K562 (cell line): ENCODE data around the gene PDLIM4. TPM values are rescaled to one million over a fixed set of nuclear protein-coding genes. Genes with fewer than 3 reads are reported as not detected.
A peak's percentile ranks its signal among the peaks of the same experiment; 100 is the strongest.

ENCODE experiments used
- CREM ChIP-seq: IDR thresholded peaks from 2 replicates; pipeline ENCODE4 v1.6.1; 2014; ENCODE audit warnings: antibody characterized with exemption, low read depth
- CTBP1 ChIP-seq: fragments of 450-650 bp; IDR thresholded peaks from 2 replicates; pipeline ENCODE4 v1.6.1; 2016; ENCODE audit warnings: borderline replicate concordance
- ERF ChIP-seq: fragments of 450-650 bp; formaldehyde crosslinking; IDR thresholded peaks from 2 replicates; pipeline ENCODE4 v1.4.0; 2020; ENCODE audit warnings: mild to moderate bottlenecking, mixed read lengths
- ESRRB ChIP-seq: fragments of 250-450 bp; sonication (Bioruptor Pico); IDR thresholded peaks from 2 replicates; pipeline ENCODE4 v1.5.0; 2020; ENCODE audit warnings: mild to moderate bottlenecking, moderate library complexity, borderline replicate concordance
- FOXK1 ChIP-seq: sonication (generic); formaldehyde crosslinking; IDR thresholded peaks from 2 replicates; pipeline ENCODE4 v1.8.0; 2022; ENCODE audit warnings: missing genetic modification reagents, mild to moderate bottlenecking, borderline replicate concordance
- FOXM1 ChIP-seq, 2 experiments: fragments of 450-650 bp in 1 of 2; sonication (generic) in 1 of 2; formaldehyde crosslinking in 1 of 2; IDR thresholded peaks; 2 replicates each; pipeline versions ENCODE4 v1.6.1 to v1.9.0; 2017 to 2022; ENCODE audit warnings: low read depth in 2 of 2, mild to moderate bottlenecking in 2 of 2, missing genetic modification reagents in 1 of 2, moderate library complexity in 1 of 2
- GTF2E2 ChIP-seq: fragments of 200-800 bp; sonication (Bioruptor generic); IDR thresholded peaks from 2 replicates; pipeline ENCODE4 v1.6.1; 2016; ENCODE audit warnings: missing genetic modification characterization, missing compliant biosample characterization
- HMGN3 ChIP-seq: IDR thresholded peaks from 2 replicates; pipeline ENCODE4 v1.6.1; 2011; ENCODE audit warnings: borderline replicate concordance, low read depth, mild to moderate bottlenecking, mixed read lengths, low read length; ENCODE audit not compliant: insufficient read length; ENCODE audit errors: extremely low read depth
- KLF6 ChIP-seq: fragments of 250-450 bp; sonication (Bioruptor Pico); IDR thresholded peaks from 2 replicates; pipeline ENCODE4 v1.4.0; 2020; ENCODE audit warnings: mild to moderate bottlenecking, moderate library complexity, borderline replicate concordance
- MED1 ChIP-seq: sonication (generic); formaldehyde crosslinking; IDR thresholded peaks from 2 replicates; pipeline ENCODE4 v1.8.1; 2023; ENCODE audit warnings: missing genetic modification reagents, borderline replicate concordance
- MXI1 ChIP-seq: IDR thresholded peaks from 2 replicates; pipeline ENCODE4 v1.6.1; 2011; ENCODE audit warnings: low read depth, mild to moderate bottlenecking, improper control_type of control experiment, low read length
- NEUROD1 ChIP-seq: fragments of 150-350 bp; IDR thresholded peaks from 2 replicates; pipeline ENCODE4 v1.6.1; 2014; ENCODE audit warnings: borderline replicate concordance, low read length, low read depth; ENCODE audit not compliant: partially characterized antibody
- NR2C2 ChIP-seq, 2 experiments: fragments of 200-800 bp in 1 of 2; sonication (Bioruptor generic) in 1 of 2; sonication (generic) in 1 of 2; formaldehyde crosslinking in 1 of 2; IDR thresholded peaks; 2 replicates each; pipeline versions ENCODE4 v1.6.1 to v1.8.0; 2016 to 2022; ENCODE audit warnings: mild to moderate bottlenecking in 1 of 2, missing compliant biosample characterization in 1 of 2, missing genetic modification characterization in 1 of 2, missing genetic modification reagents in 1 of 2
- PHF8 ChIP-seq: fragments of 200-600 bp; sonication (generic); IDR thresholded peaks from 2 replicates; pipeline ENCODE4 v1.6.1; 2012; ENCODE audit warnings: mixed run types, mild to moderate bottlenecking, inconsistent platforms, low read length, moderate library complexity, borderline replicate concordance
- POLR2G ChIP-seq: fragments of 200-400 bp; formaldehyde crosslinking; IDR thresholded peaks from 2 replicates; pipeline ENCODE4 v1.6.1; 2017; ENCODE audit warnings: low read depth, mild to moderate bottlenecking, antibody characterized with exemption, low read length, moderate library complexity
- SIX5 ChIP-seq, 2 experiments: IDR thresholded peaks; 2 replicates each; pipeline ENCODE4 v1.6.1; 2011; ENCODE audit warnings: low read length in 2 of 2, borderline replicate concordance in 1 of 2, low read depth in 1 of 2, mild to moderate bottlenecking in 1 of 2, moderate library complexity in 1 of 2; ENCODE audit not compliant: insufficient read depth in 1 of 2
- SMAD4 ChIP-seq: fragments of 250-450 bp; sonication (Bioruptor Pico); conservative IDR thresholded peaks from 2 replicates; pipeline ENCODE4 v1.8.0; 2021; ENCODE audit warnings: inconsistent platforms, mild to moderate bottlenecking, moderate library complexity
- SRF ChIP-seq, 2 experiments: fragments of 250-450, 450-650 bp in 1 of 2; sonication (Bioruptor Pico) in 1 of 2; sonication (generic) in 1 of 2; formaldehyde crosslinking; IDR thresholded peaks; 2 replicates each; pipeline versions ENCODE4 v1.5.0 to v1.5.1; 2020 to 2022; ENCODE audit warnings: mild to moderate bottlenecking in 1 of 2, missing genetic modification reagents in 1 of 2
- TAF15 ChIP-seq: fragments of 200-400 bp; formaldehyde crosslinking; IDR thresholded peaks from 2 replicates; pipeline ENCODE4 v1.6.1; 2017; ENCODE audit warnings: mild to moderate bottlenecking, low read depth, low read length, moderate library complexity
- TEAD4 ChIP-seq, 2 experiments: sonication (generic) in 1 of 2; formaldehyde crosslinking in 1 of 2; IDR thresholded peaks; 2 replicates each; pipeline versions ENCODE4 v1.6.1 to v1.8.0; 2012 to 2022; ENCODE audit warnings: borderline replicate concordance in 1 of 2, inconsistent platforms in 1 of 2, low read length in 1 of 2, mild to moderate bottlenecking in 1 of 2, missing genetic modification reagents in 1 of 2
- ZBTB17 ChIP-seq: fragments of 450-650 bp; formaldehyde crosslinking; IDR thresholded peaks from 2 replicates; pipeline ENCODE4 v1.4.0; 2020; ENCODE audit warnings: mild to moderate bottlenecking
- ZNF124 ChIP-seq: sonication (generic); formaldehyde crosslinking; IDR thresholded peaks from 2 replicates; pipeline ENCODE4 v1.8.1; 2022; ENCODE audit warnings: missing genetic modification reagents
- ZNF57 ChIP-seq: fragments of 450-650 bp; formaldehyde crosslinking; IDR thresholded peaks from 2 replicates; pipeline ENCODE4 v1.4.0; 2020; ENCODE audit warnings: mild to moderate bottlenecking, moderate library complexity
- ZNF695 ChIP-seq: fragments of 450-650 bp; formaldehyde crosslinking; IDR thresholded peaks from 2 replicates; pipeline ENCODE4 v1.4.0; 2020; ENCODE audit warnings: mild to moderate bottlenecking, moderate library complexity
- ZNF717 ChIP-seq: fragments of 250-450 bp; sonication (Bioruptor Pico); IDR thresholded peaks from 2 replicates; pipeline ENCODE4 v1.5.0; 2021
- polyA plus RNA-seq, 8 experiments: library from polyadenylated mRNA; depleted of rRNA in 4 of 8; stranded (reverse) in 5 of 8; unstranded in 3 of 8; fragments of >200 nt; fragmentation: Nextera tagmentation in 2 of 8; fragmentation: Illumina TruSeq in 1 of 8; extraction: Ambion mirVana in 2 of 8; extraction: Trizol in 1 of 8; gene quantifications; 2 replicates each; pipeline versions ENCODE4 v1.2.1 to v1.2.3, GENCODE V29; 2011 to 2014; ENCODE audit warnings: inconsistent platforms in 1 of 8, missing spikeins in 1 of 8
- total RNA-seq, 7 experiments: library from RNA; depleted of rRNA in 6 of 7; stranded (reverse); fragments of >200 nt in 6 of 7; fragmentation: Illumina TruSeq in 2 of 7; extraction: Trizol in 2 of 7; gene quantifications; 2 replicates each; pipeline versions ENCODE4 v1.2.1 to v1.2.3, GENCODE V29; 2011 to 2021; ENCODE audit warnings: low replicate concordance in 1 of 7
- TF ChIP-seq, protein P1 (sequence below): fragments of 250-450 bp; sonication (Bioruptor Pico); IDR thresholded peaks from 2 replicates; pipeline ENCODE4 v1.5.0; 2021

PDLIM4 gene
- total and polyA plus RNA-seq, 9 of the 15 experiments (the other 6 are each of a cell fraction or from before 2014, with no cell fraction given), result 0.28 to 32.8 (median 13.1) TPM

DNA sequence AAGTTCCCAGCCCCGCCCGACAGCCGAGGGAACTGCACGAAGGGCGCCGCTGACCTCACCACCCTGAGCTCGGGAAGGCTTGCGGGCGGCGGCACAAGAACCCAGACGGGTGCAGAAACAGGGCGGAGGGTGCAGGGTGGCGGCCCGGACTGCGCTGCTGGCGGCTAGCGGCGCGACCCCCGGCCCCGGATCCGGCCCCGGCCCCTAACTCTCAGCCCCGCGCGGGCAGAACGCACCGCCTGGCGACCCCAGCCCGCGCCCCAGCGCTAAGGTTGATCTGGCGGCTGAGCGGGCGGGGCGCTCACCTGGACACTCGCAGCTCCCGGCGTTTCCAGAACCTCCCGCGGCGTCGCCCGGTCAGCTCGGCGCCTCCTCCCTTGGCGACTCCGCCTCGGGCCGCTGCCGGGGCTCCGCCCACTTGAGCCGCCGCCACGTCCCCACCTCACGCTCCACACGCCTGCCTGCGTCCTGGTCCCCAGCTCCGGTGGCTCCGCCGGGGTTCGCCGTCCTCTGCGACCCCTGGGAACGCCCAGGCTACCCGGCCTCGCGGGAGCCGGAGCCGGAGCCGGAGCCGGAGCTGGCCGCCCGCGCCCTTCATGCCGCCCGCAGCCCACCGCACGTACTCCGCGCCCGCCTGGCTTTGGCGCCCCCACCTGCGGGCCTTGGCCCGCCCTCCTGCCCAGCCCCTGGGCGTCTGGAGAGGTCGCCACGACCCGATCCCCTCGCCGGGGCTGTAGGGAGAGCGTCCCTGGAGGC, 29.8 kb upstream of the PDLIM4 start, which contains the start of gene P4HA2 (continued):
- TF ChIP-seq ERF (CRISPR knock-in tag) (peak; percentile 34; the same call in 1 of the 2 replicates), NR2C2 (CRISPR knock-in tag; IDR thresholded peaks at IDR 0.05) (no peak; the same call in 1 of the 2 replicates), NR2C2 (tag; IDR thresholded peaks at IDR 0.05) (peak; percentile 62), ZNF57 (no peak), CREM (peak; percentile 52; the same call in 1 of the 2 replicates), ZNF695 (CRISPR knock-in tag) (no peak), FOXM1 (IDR thresholded peaks at IDR 0.05; ENCODE audit: low read depth) (no peak), FOXM1 (CRISPR knock-in tag; IDR thresholded peaks at IDR 0.05; ENCODE audit: low read depth) (0 out of 2 replicates have a peak, but pooled peaks have one; percentile 60), ZNF717 (no peak), GTF2E2 (tag) (no peak), ESRRB (no peak), MED1 (CRISPR knock-in tag) (peak; percentile 45; the same call in 1 of the 2 replicates), TAF15 (no peak), MXI1 (no peak), SRF (CRISPR knock-in tag; IDR thresholded peaks at IDR 0.05) (peak in 1 of 2 experiments; percentile 56; a peak in 1 of 4 replicates), SMAD4 (CRISPR knock-in tag) (peak; percentile 73), NEUROD1 (peak; percentile 13), TEAD4 (IDR thresholded peaks at IDR 0.05; ENCODE audit: low read length) (no peak), TEAD4 (CRISPR knock-in tag; IDR thresholded peaks at IDR 0.05; ENCODE audit: borderline replicate concordance) (no peak), SIX5 (IDR thresholded peaks at IDR 0.05; ENCODE audit: borderline replicate concordance in 1 of 2, insufficient read depth in 1 of 2, low read depth in 1 of 2, low read length in 2 of 2) (no peak), ZNF124 (CRISPR knock-in tag) (no peak), CTBP1 (peak; percentile 75), FOXK1 (CRISPR knock-in tag) (no peak), HMGN3 (peak; percentile 55), POLR2G (peak; percentile 95), KLF6 (no peak), ZBTB17 (CRISPR knock-in tag) (no peak), PHF8 (peak; percentile 71; the same call in 1 of the 2 replicates)
- TF ChIP-seq, protein P1, sequence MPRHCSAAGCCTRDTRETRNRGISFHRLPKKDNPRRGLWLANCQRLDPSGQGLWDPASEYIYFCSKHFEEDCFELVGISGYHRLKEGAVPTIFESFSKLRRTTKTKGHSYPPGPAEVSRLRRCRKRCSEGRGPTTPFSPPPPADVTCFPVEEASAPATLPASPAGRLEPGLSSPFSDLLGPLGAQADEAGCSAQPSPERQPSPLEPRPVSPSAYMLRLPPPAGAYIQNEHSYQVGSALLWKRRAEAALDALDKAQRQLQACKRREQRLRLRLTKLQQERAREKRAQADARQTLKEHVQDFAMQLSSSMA (CRISPR knock-in tag), result peak; percentile 29; the same call in 1 of the 2 replicates
